Esophagus squamous epithelium (tissue), 4 donors: ENCODE measurements around the gene FLT1.

Experiments
- POLR2A ChIP-seq, 4 donors: fragments of 450-650 bp; IDR thresholded peaks; one replicate each; pipeline ENCODE4 v1.6.1; 2017; ENCODE audit warnings: antibody characterized with exemption in 4 of 4, mild to moderate bottlenecking in 4 of 4, moderate library complexity in 3 of 4
- TF ChIP-seq, protein P1 (sequence below), 6 experiments: fragments of 450-650 bp in 4 of 6; fragments of 200-600 bp in 2 of 6; sonication (generic) in 2 of 6; IDR thresholded peaks; one replicate each; pipeline ENCODE4 v1.5.1; 2016 to 2019; ENCODE audit warnings: antibody characterized with exemption in 6 of 6, mild to moderate bottlenecking in 4 of 6, moderate library complexity in 4 of 6

DNA sequence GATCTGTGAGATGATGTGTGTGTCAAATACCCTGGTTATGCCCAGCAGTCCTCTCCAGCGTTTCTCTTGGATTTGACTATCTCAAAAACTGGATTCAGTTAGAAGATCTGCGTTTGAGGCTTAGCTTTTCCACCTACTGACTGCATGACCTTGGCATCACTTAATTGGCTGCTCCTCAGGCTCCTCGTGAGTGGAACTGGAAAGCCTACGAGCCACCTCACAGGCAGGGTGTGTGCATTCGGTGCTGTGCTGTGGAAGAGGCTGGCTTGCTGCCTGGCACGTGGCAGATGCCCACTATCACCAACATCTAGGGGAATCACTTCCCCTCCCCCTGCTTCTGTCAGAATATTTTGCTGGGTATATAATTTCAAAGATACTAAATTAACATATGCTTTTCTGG lies 25.6 kb downstream of the FLT1 start:
- TF ChIP-seq, protein P1, sequence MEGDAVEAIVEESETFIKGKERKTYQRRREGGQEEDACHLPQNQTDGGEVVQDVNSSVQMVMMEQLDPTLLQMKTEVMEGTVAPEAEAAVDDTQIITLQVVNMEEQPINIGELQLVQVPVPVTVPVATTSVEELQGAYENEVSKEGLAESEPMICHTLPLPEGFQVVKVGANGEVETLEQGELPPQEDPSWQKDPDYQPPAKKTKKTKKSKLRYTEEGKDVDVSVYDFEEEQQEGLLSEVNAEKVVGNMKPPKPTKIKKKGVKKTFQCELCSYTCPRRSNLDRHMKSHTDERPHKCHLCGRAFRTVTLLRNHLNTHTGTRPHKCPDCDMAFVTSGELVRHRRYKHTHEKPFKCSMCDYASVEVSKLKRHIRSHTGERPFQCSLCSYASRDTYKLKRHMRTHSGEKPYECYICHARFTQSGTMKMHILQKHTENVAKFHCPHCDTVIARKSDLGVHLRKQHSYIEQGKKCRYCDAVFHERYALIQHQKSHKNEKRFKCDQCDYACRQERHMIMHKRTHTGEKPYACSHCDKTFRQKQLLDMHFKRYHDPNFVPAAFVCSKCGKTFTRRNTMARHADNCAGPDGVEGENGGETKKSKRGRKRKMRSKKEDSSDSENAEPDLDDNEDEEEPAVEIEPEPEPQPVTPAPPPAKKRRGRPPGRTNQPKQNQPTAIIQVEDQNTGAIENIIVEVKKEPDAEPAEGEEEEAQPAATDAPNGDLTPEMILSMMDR (IDR thresholded peaks at IDR 0.05), result no peak
- TF ChIP-seq POLR2A (IDR thresholded peaks at IDR 0.05), result no peak
